GM23338 (cell line): ENCODE data around the gene CYP24A1. TPM values are rescaled to one million over a fixed set of nuclear protein-coding genes. Genes with fewer than 3 reads are reported as not detected.

Source experiments
- ATAC-seq: fragments of 200-7000 bp; cut with Tn5 transposase; 3 replicates; pipeline ENCODE4 v1.9.1; 2020
- DNase-seq: peaks from one replicate; pipeline ENCODE4 v3.0.0-alpha.2; 2015; ENCODE audit warnings: low spot score
- H2AFZ ChIP-seq: fragments of 200-600 bp; sonication (generic); 2 replicates; pipeline ENCODE4 v1.8.0; 2016; ENCODE audit warnings: antibody characterized with exemption, mild to moderate bottlenecking, moderate library complexity
- H3F3A ChIP-seq: fragments of 200-600 bp; sonication (generic); replicated peaks from 2 replicates; pipeline ENCODE4 v1.8.0; 2017; ENCODE audit warnings: antibody characterized with exemption, mixed run types, low read depth
- H3K27ac ChIP-seq: fragments of 200-600 bp; sonication (generic); 2 replicates; pipeline ENCODE4 v1.6.1; 2016; ENCODE audit warnings: low read depth
- H3K27me3 ChIP-seq: fragments of 200-600 bp; sonication (generic); 2 replicates; pipeline ENCODE4 v1.8.0; 2016; ENCODE audit warnings: mild to moderate bottlenecking, mixed run types, moderate library complexity; ENCODE audit not compliant: insufficient read depth
- H3K36me3 ChIP-seq: fragments of 200-600 bp; sonication (generic); 2 replicates; pipeline ENCODE4 v1.8.0; 2016; ENCODE audit warnings: mild to moderate bottlenecking; ENCODE audit not compliant: insufficient read depth
- H3K4me1 ChIP-seq: fragments of 200-600 bp; sonication (generic); 2 replicates; pipeline ENCODE4 v1.8.0; 2016; ENCODE audit warnings: mild to moderate bottlenecking, moderate library complexity; ENCODE audit not compliant: insufficient read depth
- H3K4me2 ChIP-seq: fragments of 200-600 bp; sonication (generic); 2 replicates; pipeline ENCODE4 v1.7.1; 2017; ENCODE audit warnings: mixed run types
- H3K4me3 ChIP-seq: fragments of 200-600 bp; sonication (generic); 2 replicates; pipeline ENCODE4 v1.6.1; 2016; ENCODE audit warnings: mixed run types
- H3K79me2 ChIP-seq: fragments of 200-600 bp; sonication (generic); replicated peaks from 2 replicates; pipeline ENCODE4 v1.8.0; 2017; ENCODE audit warnings: mild to moderate bottlenecking; ENCODE audit not compliant: insufficient read depth
- H3K9me2 ChIP-seq: fragments of 200-600 bp; sonication (generic); 2 replicates; pipeline ENCODE4 v1.8.0; 2017; ENCODE audit not compliant: insufficient read depth
- H4K20me1 ChIP-seq: fragments of 200-600 bp; sonication (generic); replicated peaks from 2 replicates; pipeline ENCODE4 v1.8.0; 2017; ENCODE audit warnings: mild to moderate bottlenecking; ENCODE audit not compliant: insufficient read depth
- H3K27ac Mint-ChIP-seq: 2 replicates; pipeline ENCODE4 v1.8.0; 2020; ENCODE audit warnings: inconsistent platforms, mild to moderate bottlenecking, moderate library complexity, mixed read lengths
- H3K27me3 Mint-ChIP-seq: 3 replicates; pipeline ENCODE4 v1.8.0; 2022; ENCODE audit warnings: low read depth, mild to moderate bottlenecking, moderate library complexity, mixed read lengths, inconsistent platforms; ENCODE audit not compliant: insufficient read depth, poor library complexity
- H3K36me3 Mint-ChIP-seq: 3 replicates; pipeline ENCODE4 v1.8.0; 2021; ENCODE audit warnings: low read depth, mild to moderate bottlenecking, inconsistent platforms, moderate library complexity, mixed read lengths
- H3K4me1 Mint-ChIP-seq: 3 replicates; pipeline ENCODE4 v1.8.0; 2020; ENCODE audit warnings: mild to moderate bottlenecking, inconsistent platforms, mixed read lengths
- H3K4me3 Mint-ChIP-seq: 3 replicates; pipeline ENCODE4 v1.8.0; 2021; ENCODE audit warnings: moderate library complexity, mild to moderate bottlenecking, inconsistent platforms, mixed read lengths
- H3K9me3 Mint-ChIP-seq: 3 replicates; pipeline ENCODE4 v1.8.0; 2020; ENCODE audit warnings: moderate library complexity, mild to moderate bottlenecking, inconsistent platforms, mixed read lengths
- CREB1 ChIP-seq: fragments of 250-450 bp; sonication (Bioruptor Pico); IDR thresholded peaks from 2 replicates; pipeline ENCODE4 v1.5.0; 2020; ENCODE audit warnings: low read depth, mild to moderate bottlenecking, moderate library complexity
- ETS1 ChIP-seq: IDR thresholded peaks from 2 replicates; pipeline ENCODE4 v1.6.1; 2016; ENCODE audit warnings: antibody characterized with exemption
- EZH2 ChIP-seq: fragments of 200-600 bp; sonication (generic); IDR thresholded peaks from one replicate; pipeline ENCODE4 v1.8.0; 2017; ENCODE audit warnings: antibody characterized with exemption, mild to moderate bottlenecking, low read depth; ENCODE audit not compliant: unreplicated experiment
- EZH2phosphoT487 ChIP-seq: fragments of 200-600 bp; sonication (generic); IDR thresholded peaks from one replicate; pipeline ENCODE4 v1.8.1; 2018; ENCODE audit warnings: antibody characterized with exemption; ENCODE audit not compliant: unreplicated experiment
- JUNB ChIP-seq: IDR thresholded peaks from one replicate; pipeline ENCODE4 v1.6.1; 2016; ENCODE audit warnings: antibody characterized with exemption; ENCODE audit not compliant: unreplicated experiment
- POLR2AphosphoS5 ChIP-seq: IDR thresholded peaks from 2 replicates; pipeline ENCODE4 v1.6.1; 2016; ENCODE audit warnings: antibody characterized with exemption, low read depth
- ZNF331 ChIP-seq: fragments of 250-450 bp; sonication (Bioruptor Pico); IDR thresholded peaks from 2 replicates; pipeline ENCODE4 v1.5.0; 2020; ENCODE audit warnings: low read depth, mild to moderate bottlenecking, moderate library complexity
- polyA plus RNA-seq: library from polyadenylated mRNA; unstranded; fragments of >200 nt; fragmentation: Nextera tagmentation; extraction: Ambion mirVana; gene quantifications from 2 replicates; pipeline ENCODE4 v1.2.1, GENCODE V29; 2016
- total RNA-seq: library from RNA; depleted of rRNA; stranded (reverse); fragments of >200 nt; shearing (Covaris generic); gene quantifications from 2 replicates; pipeline ENCODE4 v1.2.3, GENCODE V29; 2014
- TF ChIP-seq, protein P1 (sequence below): IDR thresholded peaks from one replicate; pipeline ENCODE4 v1.6.1; 2018; ENCODE audit warnings: antibody characterized with exemption; ENCODE audit not compliant: unreplicated experiment
- TF ChIP-seq, protein P2 (sequence below): fragments of 250-450 bp; sonication (Bioruptor Pico); IDR thresholded peaks from 2 replicates; pipeline ENCODE4 v1.5.0; 2020; ENCODE audit warnings: mild to moderate bottlenecking, moderate library complexity

CYP24A1 gene
- total and polyA plus RNA-seq, 2 experiments from 2014 or later: 0.10 TPM; not detected in 1

- no peaks in the 10 kb centered on the region for H3K9me3 Mint-ChIP-seq
- no peak overlapping the region for H3K27ac Mint-ChIP-seq
- TF ChIP-seq ZNF331 (CRISPR knock-in tag): no peak
- no peak for TF ChIP-seq CREB1 (CRISPR knock-in tag)
- TF ChIP-seq EZH2: no peak
- TF ChIP-seq EZH2phosphoT487: no peak
- TF ChIP-seq, protein P1, sequence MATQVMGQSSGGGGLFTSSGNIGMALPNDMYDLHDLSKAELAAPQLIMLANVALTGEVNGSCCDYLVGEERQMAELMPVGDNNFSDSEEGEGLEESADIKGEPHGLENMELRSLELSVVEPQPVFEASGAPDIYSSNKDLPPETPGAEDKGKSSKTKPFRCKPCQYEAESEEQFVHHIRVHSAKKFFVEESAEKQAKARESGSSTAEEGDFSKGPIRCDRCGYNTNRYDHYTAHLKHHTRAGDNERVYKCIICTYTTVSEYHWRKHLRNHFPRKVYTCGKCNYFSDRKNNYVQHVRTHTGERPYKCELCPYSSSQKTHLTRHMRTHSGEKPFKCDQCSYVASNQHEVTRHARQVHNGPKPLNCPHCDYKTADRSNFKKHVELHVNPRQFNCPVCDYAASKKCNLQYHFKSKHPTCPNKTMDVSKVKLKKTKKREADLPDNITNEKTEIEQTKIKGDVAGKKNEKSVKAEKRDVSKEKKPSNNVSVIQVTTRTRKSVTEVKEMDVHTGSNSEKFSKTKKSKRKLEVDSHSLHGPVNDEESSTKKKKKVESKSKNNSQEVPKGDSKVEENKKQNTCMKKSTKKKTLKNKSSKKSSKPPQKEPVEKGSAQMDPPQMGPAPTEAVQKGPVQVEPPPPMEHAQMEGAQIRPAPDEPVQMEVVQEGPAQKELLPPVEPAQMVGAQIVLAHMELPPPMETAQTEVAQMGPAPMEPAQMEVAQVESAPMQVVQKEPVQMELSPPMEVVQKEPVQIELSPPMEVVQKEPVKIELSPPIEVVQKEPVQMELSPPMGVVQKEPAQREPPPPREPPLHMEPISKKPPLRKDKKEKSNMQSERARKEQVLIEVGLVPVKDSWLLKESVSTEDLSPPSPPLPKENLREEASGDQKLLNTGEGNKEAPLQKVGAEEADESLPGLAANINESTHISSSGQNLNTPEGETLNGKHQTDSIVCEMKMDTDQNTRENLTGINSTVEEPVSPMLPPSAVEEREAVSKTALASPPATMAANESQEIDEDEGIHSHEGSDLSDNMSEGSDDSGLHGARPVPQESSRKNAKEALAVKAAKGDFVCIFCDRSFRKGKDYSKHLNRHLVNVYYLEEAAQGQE: no peak
- no peak for TF ChIP-seq ETS1
- no peak for TF ChIP-seq POLR2AphosphoS5
- TF ChIP-seq JUNB: no peak
- no peaks in the 10 kb centered on the region for H3K4me1 ChIP-seq
- H3K4me1 Mint-ChIP-seq: peaks cover 6% of the 10 kb centered on the region
- no peak overlapping the region for H2AFZ ChIP-seq
- no peak overlapping the region for H3K4me2 ChIP-seq
- no peak overlapping the region for H3K4me3 ChIP-seq
- no peaks in the 10 kb centered on the region for H3K27me3 ChIP-seq
- H3K36me3 Mint-ChIP-seq: no peaks in the 10 kb centered on the region
- no peaks in the 10 kb centered on the region for H3K9me2 ChIP-seq
- no peak overlapping the region for H3K27ac ChIP-seq
- ATAC-seq: no peak
- H3K36me3 ChIP-seq: no peaks in the 10 kb centered on the region
- no peak overlapping the region for H3K4me3 Mint-ChIP-seq
- peaks cover 2% of the 10 kb centered on the region for H3K79me2 ChIP-seq
- no peak for DNase-seq
- peaks cover 4% of the 10 kb centered on the region for H3K27me3 Mint-ChIP-seq
- no peaks in the 10 kb centered on the region for H4K20me1 ChIP-seq
- H3F3A ChIP-seq: no peaks in the 10 kb centered on the region
These were observed 29.5 kb upstream of the CYP24A1 start for GRCh38 chr20:54203281-54203680.

DNA sequence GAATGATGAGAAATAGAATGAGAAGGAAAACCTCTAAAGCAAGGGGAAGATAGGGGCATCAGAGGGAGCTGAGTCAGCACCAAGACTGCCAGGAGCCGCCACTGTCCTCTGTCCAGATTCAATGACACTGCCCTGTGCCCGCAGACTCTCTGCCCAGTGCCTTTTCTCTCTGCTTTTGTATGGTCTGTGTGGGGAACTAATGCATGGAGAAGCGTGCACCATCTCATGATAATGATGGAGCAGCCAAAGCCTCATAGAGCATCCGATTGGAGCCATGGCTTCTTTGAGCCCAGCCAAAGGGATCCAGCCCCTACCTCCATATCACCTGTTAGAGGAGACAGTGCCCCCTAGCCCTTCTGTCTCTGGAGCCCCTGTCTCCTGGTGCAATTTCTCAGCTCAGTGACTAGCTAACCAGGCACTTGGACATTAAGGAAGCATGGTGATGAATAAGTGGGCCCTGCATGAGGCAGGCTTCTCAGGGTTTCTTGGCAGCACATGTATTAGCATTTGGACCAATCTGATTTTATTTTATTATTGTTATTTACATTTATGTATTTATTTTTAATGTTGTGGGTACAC, 27.6 kb upstream of the CYP24A1 start:
- Mint-ChIP-seq H3K9me3 (no peaks in the 10 kb centered on the region), H3K36me3 (no peaks in the 10 kb centered on the region), H3K4me1 (peaks cover 6% of the 10 kb centered on the region), H3K27me3 (peaks cover 2% of the 10 kb centered on the region), H3K4me3 (no peak overlapping the region), H3K27ac (no peak overlapping the region)
- Histone ChIP-seq H2AFZ (peak overlapping the region; percentile 47), H3K27ac (no peak overlapping the region), H3K27me3 (no peaks in the 10 kb centered on the region), H3K36me3 (no peaks in the 10 kb centered on the region), H4K20me1 (no peaks in the 10 kb centered on the region), H3K79me2 (no peaks in the 10 kb centered on the region), H3F3A (no peaks in the 10 kb centered on the region), H3K9me2 (no peaks in the 10 kb centered on the region), H3K4me2 (no peak overlapping the region), H3K4me3 (no peak overlapping the region), H3K4me1 (no peaks in the 10 kb centered on the region)
- ATAC-seq: peak; percentile 26; the same call in 1 of the 3 replicates
- no peak for DNase-seq
- TF ChIP-seq, protein P2, sequence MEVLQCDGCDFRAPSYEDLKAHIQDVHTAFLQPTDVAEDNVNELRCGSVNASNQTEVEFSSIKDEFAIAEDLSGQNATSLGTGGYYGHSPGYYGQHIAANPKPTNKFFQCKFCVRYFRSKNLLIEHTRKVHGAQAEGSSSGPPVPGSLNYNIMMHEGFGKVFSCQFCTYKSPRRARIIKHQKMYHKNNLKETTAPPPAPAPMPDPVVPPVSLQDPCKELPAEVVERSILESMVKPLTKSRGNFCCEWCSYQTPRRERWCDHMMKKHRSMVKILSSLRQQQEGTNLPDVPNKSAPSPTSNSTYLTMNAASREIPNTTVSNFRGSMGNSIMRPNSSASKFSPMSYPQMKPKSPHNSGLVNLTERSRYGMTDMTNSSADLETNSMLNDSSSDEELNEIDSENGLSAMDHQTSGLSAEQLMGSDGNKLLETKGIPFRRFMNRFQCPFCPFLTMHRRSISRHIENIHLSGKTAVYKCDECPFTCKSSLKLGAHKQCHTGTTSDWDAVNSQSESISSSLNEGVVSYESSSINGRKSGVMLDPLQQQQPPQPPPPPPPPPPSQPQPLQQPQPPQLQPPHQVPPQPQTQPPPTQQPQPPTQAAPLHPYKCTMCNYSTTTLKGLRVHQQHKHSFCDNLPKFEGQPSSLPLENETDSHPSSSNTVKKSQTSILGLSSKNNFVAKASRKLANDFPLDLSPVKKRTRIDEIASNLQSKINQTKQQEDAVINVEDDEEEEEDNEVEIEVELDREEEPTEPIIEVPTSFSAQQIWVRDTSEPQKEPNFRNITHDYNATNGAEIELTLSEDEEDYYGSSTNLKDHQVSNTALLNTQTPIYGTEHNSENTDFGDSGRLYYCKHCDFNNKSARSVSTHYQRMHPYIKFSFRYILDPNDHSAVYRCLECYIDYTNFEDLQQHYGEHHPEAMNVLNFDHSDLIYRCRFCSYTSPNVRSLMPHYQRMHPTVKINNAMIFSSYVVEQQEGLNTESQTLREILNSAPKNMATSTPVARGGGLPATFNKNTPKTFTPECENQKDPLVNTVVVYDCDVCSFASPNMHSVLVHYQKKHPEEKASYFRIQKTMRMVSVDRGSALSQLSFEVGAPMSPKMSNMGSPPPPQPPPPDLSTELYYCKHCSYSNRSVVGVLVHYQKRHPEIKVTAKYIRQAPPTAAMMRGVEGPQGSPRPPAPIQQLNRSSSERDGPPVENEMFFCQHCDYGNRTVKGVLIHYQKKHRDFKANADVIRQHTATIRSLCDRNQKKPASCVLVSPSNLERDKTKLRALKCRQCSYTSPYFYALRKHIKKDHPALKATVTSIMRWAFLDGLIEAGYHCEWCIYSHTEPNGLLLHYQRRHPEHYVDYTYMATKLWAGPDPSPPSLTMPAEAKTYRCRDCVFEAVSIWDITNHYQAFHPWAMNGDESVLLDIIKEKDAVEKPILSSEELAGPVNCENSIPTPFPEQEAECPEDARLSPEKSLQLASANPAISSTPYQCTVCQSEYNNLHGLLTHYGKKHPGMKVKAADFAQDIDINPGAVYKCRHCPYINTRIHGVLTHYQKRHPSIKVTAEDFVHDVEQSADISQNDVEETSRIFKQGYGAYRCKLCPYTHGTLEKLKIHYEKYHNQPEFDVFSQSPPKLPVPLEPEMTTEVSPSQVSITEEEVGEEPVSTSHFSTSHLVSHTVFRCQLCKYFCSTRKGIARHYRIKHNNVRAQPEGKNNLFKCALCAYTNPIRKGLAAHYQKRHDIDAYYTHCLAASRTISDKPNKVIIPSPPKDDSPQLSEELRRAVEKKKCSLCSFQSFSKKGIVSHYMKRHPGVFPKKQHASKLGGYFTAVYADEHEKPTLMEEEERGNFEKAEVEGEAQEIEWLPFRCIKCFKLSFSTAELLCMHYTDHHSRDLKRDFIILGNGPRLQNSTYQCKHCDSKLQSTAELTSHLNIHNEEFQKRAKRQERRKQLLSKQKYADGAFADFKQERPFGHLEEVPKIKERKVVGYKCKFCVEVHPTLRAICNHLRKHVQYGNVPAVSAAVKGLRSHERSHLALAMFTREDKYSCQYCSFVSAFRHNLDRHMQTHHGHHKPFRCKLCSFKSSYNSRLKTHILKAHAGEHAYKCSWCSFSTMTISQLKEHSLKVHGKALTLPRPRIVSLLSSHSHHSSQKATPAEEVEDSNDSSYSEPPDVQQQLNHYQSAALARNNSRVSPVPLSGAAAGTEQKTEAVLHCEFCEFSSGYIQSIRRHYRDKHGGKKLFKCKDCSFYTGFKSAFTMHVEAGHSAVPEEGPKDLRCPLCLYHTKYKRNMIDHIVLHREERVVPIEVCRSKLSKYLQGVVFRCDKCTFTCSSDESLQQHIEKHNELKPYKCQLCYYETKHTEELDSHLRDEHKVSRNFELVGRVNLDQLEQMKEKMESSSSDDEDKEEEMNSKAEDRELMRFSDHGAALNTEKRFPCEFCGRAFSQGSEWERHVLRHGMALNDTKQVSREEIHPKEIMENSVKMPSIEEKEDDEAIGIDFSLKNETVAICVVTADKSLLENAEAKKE: no peak
- TF ChIP-seq CREB1 (CRISPR knock-in tag): no peak
